ENCODE results near the gene JMJD8. TPM values are rescaled to one million over a fixed set of nuclear protein-coding genes. Genes with fewer than 3 reads are reported as not detected.

The JMJD8 gene
- total RNA-seq, 1 experiment from 2014 or later: 73.9 TPM

DNA sequence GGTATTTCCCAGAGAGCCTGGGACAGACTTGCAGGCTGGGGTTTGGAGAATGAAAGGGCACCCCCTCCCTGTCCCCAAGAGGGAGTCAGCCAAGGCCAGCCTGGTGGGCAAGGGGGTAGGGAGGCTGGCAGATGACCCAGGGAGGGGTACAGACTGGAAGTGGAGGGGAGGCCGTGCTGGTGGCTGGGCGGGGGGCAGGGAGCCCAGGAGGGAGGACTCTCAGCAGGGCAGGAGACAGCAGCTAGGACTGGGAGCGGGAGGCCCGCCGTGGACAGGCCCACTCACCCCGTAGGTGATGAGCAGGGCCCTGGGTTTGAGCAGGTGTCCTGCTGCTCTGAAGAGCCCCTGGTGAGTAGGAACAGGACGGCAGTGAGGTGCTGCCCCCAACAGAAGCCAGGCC is 49.1 kb downstream of the JMJD8 start:
- DNase-seq (ENCODE audit: low read depth, low spot score) (no peak), ATAC-seq (no peak)
- intact Hi-C loops (cut with micrococcal nuclease; ENCODE audit: unreplicated experiment) (no loop called here), in situ Hi-C loops (cut with HindIII; ENCODE audit: low pct_unique_long_range_greater_than_20kb, low sequenced_read_pairs) (no loop called here)
- Histone ChIP-seq H3K27ac (ENCODE audit: low read length) (no peak overlapping the region; the same call in 1 of the 2 replicates), H3K27me3 (ENCODE audit: control insufficient read depth, insufficient read depth, low read length) (no peaks in the 10 kb centered on the region), H3K36me3 (ENCODE audit: control insufficient read depth, insufficient read depth, low read length) (no peaks in the 10 kb centered on the region), H3K4me1 (ENCODE audit: control insufficient read depth, insufficient read depth, low read length) (peaks cover 35% of the 10 kb centered on the region), H3K4me3 (ENCODE audit: low read depth in 2 of 2, low read length in 2 of 2) (peak overlapping the region; percentile 59 to 76), H3K9me3 (ENCODE audit: control insufficient read depth, insufficient read depth, low read depth, low read length) (no peaks in the 10 kb centered on the region)
- no peak for TF ChIP-seq POLR2AphosphoS5 (IDR thresholded peaks at IDR 0.05; ENCODE audit: low read depth, low read length)
- no peak for TF ChIP-seq REST (IDR thresholded peaks at IDR 0.05; ENCODE audit: insufficient read depth in 1 of 2, low read depth in 2 of 2, low read length in 1 of 2)
- no peak for TF ChIP-seq TCF7L2 (IDR thresholded peaks at IDR 0.05; ENCODE audit: low read depth, low read length)
- no peak for TF ChIP-seq CTCF (IDR thresholded peaks at IDR 0.05)
- no peak for TF ChIP-seq SIN3A (IDR thresholded peaks at IDR 0.05; ENCODE audit: borderline replicate concordance, insufficient read depth, low read depth, low read length)
- BruUV-seq (replicated peaks): no TSS peak
- CTCF ChIA-PET: no interaction called here
- POLR2A ChIA-PET: no interaction called here

DNA sequence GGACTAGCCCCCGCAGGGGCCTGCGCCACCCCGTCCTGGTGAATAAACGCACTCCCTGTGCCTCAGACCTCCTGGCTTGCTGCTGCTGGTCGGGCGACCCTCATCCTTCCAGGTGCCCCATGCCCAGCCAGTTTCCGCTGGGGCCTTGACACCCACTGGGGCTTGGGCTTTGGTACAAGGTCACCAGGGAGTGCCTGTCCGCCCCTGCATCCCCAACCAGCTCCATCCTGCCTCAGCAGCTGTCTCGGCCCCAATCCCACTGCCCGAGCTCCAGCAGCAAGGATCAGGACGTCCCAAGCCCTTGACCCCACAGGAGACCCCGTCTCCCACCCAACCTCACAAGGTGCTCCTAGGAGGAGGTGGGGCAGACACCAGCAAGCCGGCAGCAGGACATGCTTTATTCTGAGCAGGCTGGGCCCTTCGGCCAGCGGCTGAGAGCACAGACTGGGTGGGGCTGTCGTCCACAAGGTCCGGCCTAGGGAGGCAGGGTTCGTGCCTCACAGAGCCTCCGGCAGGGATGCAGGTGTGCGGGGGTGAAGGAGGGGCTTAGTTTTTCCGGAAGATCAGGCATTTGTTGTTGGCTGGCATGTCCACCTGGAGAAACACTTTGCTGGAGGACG is 50.0 kb downstream of the JMJD8 start:
- DNase-seq (ENCODE audit: low read depth, low spot score) (no peak), ATAC-seq (no peak)
- Histone ChIP-seq H3K9me3 (ENCODE audit: control insufficient read depth, insufficient read depth, low read depth, low read length) (no peaks in the 10 kb centered on the region), H3K4me3 (ENCODE audit: low read depth in 2 of 2, low read length in 2 of 2) (no peak overlapping the region), H3K4me1 (ENCODE audit: control insufficient read depth, insufficient read depth, low read length) (peaks cover 43% of the 10 kb centered on the region), H3K27me3 (ENCODE audit: control insufficient read depth, insufficient read depth, low read length) (no peaks in the 10 kb centered on the region), H3K36me3 (ENCODE audit: control insufficient read depth, insufficient read depth, low read length) (no peaks in the 10 kb centered on the region), H3K27ac (ENCODE audit: low read length) (no peak overlapping the region)
- ChIA-PET CTCF (no interaction called here), POLR2A (no interaction called here)
- no TSS peak for BruUV-seq (replicated peaks)
- TF ChIP-seq SIN3A (IDR thresholded peaks at IDR 0.05; ENCODE audit: borderline replicate concordance, insufficient read depth, low read depth, low read length) (no peak), POLR2AphosphoS5 (IDR thresholded peaks at IDR 0.05; ENCODE audit: low read depth, low read length) (no peak), CTCF (IDR thresholded peaks at IDR 0.05) (no peak), TCF7L2 (IDR thresholded peaks at IDR 0.05; ENCODE audit: low read depth, low read length) (no peak), REST (IDR thresholded peaks at IDR 0.05; ENCODE audit: insufficient read depth in 1 of 2, low read depth in 2 of 2, low read length in 1 of 2) (no peak)
- intact Hi-C loops (cut with micrococcal nuclease; ENCODE audit: unreplicated experiment) (no loop called here), in situ Hi-C loops (cut with HindIII; ENCODE audit: low pct_unique_long_range_greater_than_20kb, low sequenced_read_pairs) (no loop called here)
